ENCODE results near the gene GATA3.

The GATA3 gene

GRCh38 chr10:8042721-8043568 lies 11.5 kb upstream of the GATA3 start:
- Histone ChIP-seq H3K27ac (no peak overlapping the region), H3K9ac (ENCODE audit: insufficient read length) (no peak overlapping the region), H3K4me3 (no peak overlapping the region), H3K9me3 (ENCODE audit: low read depth, low read length) (no peaks in the 10 kb centered on the region), H3K36me3 (ENCODE audit: insufficient read depth, low read length) (no peaks in the 10 kb centered on the region)
- TF ChIP-seq POLR2AphosphoS5 (IDR thresholded peaks at IDR 0.05; ENCODE audit: borderline replicate concordance, low read depth, low read length) (no peak), EZH2 (IDR thresholded peaks at IDR 0.05) (no peak), FOXP2 (optimal IDR thresholded peaks at IDR 0.05; ENCODE audit: control extremely low read depth, extremely low read length, insufficient read depth) (no peak)
- DNase-seq (ENCODE audit: low read depth, low spot score), result no peak

- H3K4me3 ChIP-seq, result no peak overlapping the region
- H3K27ac ChIP-seq, result no peak overlapping the region
Measured at GRCh38 chr10:8043569-8044306, 10.8 kb upstream of the GATA3 start.

GRCh38 chr10:8044331-8044907 lies 10.1 kb upstream of the GATA3 start:
- H3K27ac ChIP-seq, result no peak overlapping the region
- no peaks in the 10 kb centered on the region for H3K9me3 ChIP-seq (ENCODE audit: low read depth, low read length)
- no peak overlapping the region for H3K4me3 ChIP-seq
- H3K9ac ChIP-seq (ENCODE audit: insufficient read length), result no peak overlapping the region
- DNase-seq (ENCODE audit: low read depth, low spot score), result no peak
- no peaks in the 10 kb centered on the region for H3K36me3 ChIP-seq (ENCODE audit: insufficient read depth, low read length)
- no peak for TF ChIP-seq FOXP2 (optimal IDR thresholded peaks at IDR 0.05; ENCODE audit: control extremely low read depth, extremely low read length, insufficient read depth)
- TF ChIP-seq POLR2AphosphoS5 (IDR thresholded peaks at IDR 0.05; ENCODE audit: borderline replicate concordance, low read depth, low read length), result no peak
- no peak for TF ChIP-seq EZH2 (IDR thresholded peaks at IDR 0.05)

More at GRCh38 chr10:8043569-8044306, 10.8 kb upstream of the GATA3 start:
- DNase-seq (ENCODE audit: low read depth, low spot score), result no peak
- H3K9me3 ChIP-seq (ENCODE audit: low read depth, low read length), result no peaks in the 10 kb centered on the region
- TF ChIP-seq POLR2AphosphoS5 (IDR thresholded peaks at IDR 0.05; ENCODE audit: borderline replicate concordance, low read depth, low read length) (no peak), EZH2 (IDR thresholded peaks at IDR 0.05) (no peak), FOXP2 (optimal IDR thresholded peaks at IDR 0.05; ENCODE audit: control extremely low read depth, extremely low read length, insufficient read depth) (no peak)
- H3K9ac ChIP-seq (ENCODE audit: insufficient read length), result no peak overlapping the region
- H3K36me3 ChIP-seq (ENCODE audit: insufficient read depth, low read length), result no peaks in the 10 kb centered on the region

GRCh38 chr10:8044908-8045725 lies 9.4 kb upstream of the GATA3 start:
- no peak for DNase-seq (ENCODE audit: low read depth, low spot score)
- Histone ChIP-seq H3K4me3 (no peak overlapping the region), H3K27ac (no peak overlapping the region), H3K36me3 (ENCODE audit: insufficient read depth, low read length) (no peaks in the 10 kb centered on the region), H3K9ac (ENCODE audit: insufficient read length) (no peak overlapping the region), H3K9me3 (ENCODE audit: low read depth, low read length) (no peaks in the 10 kb centered on the region)
- no peak for TF ChIP-seq EZH2 (IDR thresholded peaks at IDR 0.05)
- no peak for TF ChIP-seq FOXP2 (optimal IDR thresholded peaks at IDR 0.05; ENCODE audit: control extremely low read depth, extremely low read length, insufficient read depth)
- TF ChIP-seq POLR2AphosphoS5 (IDR thresholded peaks at IDR 0.05; ENCODE audit: borderline replicate concordance, low read depth, low read length), result no peak

- Histone ChIP-seq H3K9ac (ENCODE audit: insufficient read length) (no peak overlapping the region), H3K4me3 (no peak overlapping the region), H3K9me3 (ENCODE audit: low read depth, low read length) (no peaks in the 10 kb centered on the region), H3K27ac (no peak overlapping the region), H3K36me3 (ENCODE audit: insufficient read depth, low read length) (no peaks in the 10 kb centered on the region)
- DNase-seq (ENCODE audit: low read depth, low spot score), result no peak
- TF ChIP-seq POLR2AphosphoS5 (IDR thresholded peaks at IDR 0.05; ENCODE audit: borderline replicate concordance, low read depth, low read length), result no peak
- no peak for TF ChIP-seq FOXP2 (optimal IDR thresholded peaks at IDR 0.05; ENCODE audit: control extremely low read depth, extremely low read length, insufficient read depth)
- no peak for TF ChIP-seq EZH2 (IDR thresholded peaks at IDR 0.05)
Measured at GRCh38 chr10:8045726-8046494, 8.6 kb upstream of the GATA3 start.

GRCh38 chr10:8047452-8048280 lies 6.8 kb upstream of the GATA3 start:
- H3K36me3 ChIP-seq (ENCODE audit: insufficient read depth, low read length), result no peaks in the 10 kb centered on the region
- H3K4me3 ChIP-seq, result no peak overlapping the region
- H3K9me3 ChIP-seq (ENCODE audit: low read depth, low read length), result no peaks in the 10 kb centered on the region
- TF ChIP-seq EZH2 (IDR thresholded peaks at IDR 0.05), result no peak
- TF ChIP-seq FOXP2 (optimal IDR thresholded peaks at IDR 0.05; ENCODE audit: control extremely low read depth, extremely low read length, insufficient read depth), result no peak
- TF ChIP-seq POLR2AphosphoS5 (IDR thresholded peaks at IDR 0.05; ENCODE audit: borderline replicate concordance, low read depth, low read length), result no peak
- DNase-seq (ENCODE audit: low read depth, low spot score), result no peak
- H3K27ac ChIP-seq, result no peak overlapping the region
- no peak overlapping the region for H3K9ac ChIP-seq (ENCODE audit: insufficient read length)

All from SK-N-MC (cell line).